Neuronal stem cell (in vitro differentiated cells): Measurements from ENCODE around the gene MOXD1. TPM values are rescaled to one million over a fixed set of nuclear protein-coding genes. Genes with fewer than 3 reads are reported as not detected.
A peak's percentile ranks its signal among the peaks of the same experiment; 100 is the strongest.

Source experiments
- DNase-seq: peaks from one replicate; pipeline ENCODE4 v3.0.0-alpha.2; 2013; ENCODE audit warnings: low spot score
- H2AFZ ChIP-seq: one replicate; pipeline ENCODE4 v1.6.1; 2013; ENCODE audit warnings: mild to moderate bottlenecking, low read length, inconsistent platforms
- H2AK5ac ChIP-seq: 2 replicates; pipeline ENCODE4 v1.6.1; 2013; ENCODE audit warnings: low read depth, mild to moderate bottlenecking, inconsistent platforms, low read length, moderate library complexity, mixed read lengths
- H2BK120ac ChIP-seq: 2 replicates; pipeline ENCODE4 v1.6.1; 2013; ENCODE audit warnings: low read depth, mild to moderate bottlenecking, inconsistent platforms, low read length, moderate library complexity, mixed read lengths
- H2BK12ac ChIP-seq: one replicate; pipeline ENCODE4 v1.6.1; 2013; ENCODE audit warnings: low read length, inconsistent platforms
- H2BK15ac ChIP-seq: 2 replicates; pipeline ENCODE4 v1.6.1; 2013; ENCODE audit warnings: mild to moderate bottlenecking, low read length, inconsistent platforms, mixed read lengths
- H2BK5ac ChIP-seq: one replicate; pipeline ENCODE4 v1.6.1; 2013; ENCODE audit warnings: inconsistent platforms, mild to moderate bottlenecking, low read length, moderate library complexity
- H3K14ac ChIP-seq: one replicate; pipeline ENCODE4 v1.6.1; 2013; ENCODE audit warnings: low read length, inconsistent platforms
- H3K18ac ChIP-seq: 2 replicates; pipeline ENCODE4 v1.6.1; 2013; ENCODE audit warnings: low read length, inconsistent platforms
- H3K23ac ChIP-seq: 2 replicates; pipeline ENCODE4 v1.6.1; 2013; ENCODE audit warnings: low read depth, mild to moderate bottlenecking, mixed read lengths, low read length, inconsistent platforms; ENCODE audit not compliant: poor library complexity
- H3K27ac ChIP-seq: replicated peaks from 3 replicates; pipeline ENCODE4 v1.5.1; 2013; ENCODE audit warnings: low read length, inconsistent platforms
- H3K27me3 ChIP-seq, 3 experiments: 2 replicates each; pipeline ENCODE4 v1.6.1; 2013; ENCODE audit warnings: low read length in 3 of 3, mild to moderate bottlenecking in 2 of 3, inconsistent platforms in 1 of 3, low read depth in 1 of 3, mixed read lengths in 1 of 3, moderate library complexity in 1 of 3; ENCODE audit not compliant: control insufficient read depth in 3 of 3, insufficient read depth in 3 of 3
- H3K36me3 ChIP-seq, 2 donors: replicated peaks in 1 of 2; 2 replicates each; pipeline ENCODE4 v1.6.1; 2013; ENCODE audit warnings: low read length in 2 of 2; ENCODE audit not compliant: control insufficient read depth in 2 of 2, insufficient read depth in 2 of 2
- H3K4ac ChIP-seq: 2 replicates; pipeline ENCODE4 v1.6.1; 2013; ENCODE audit warnings: inconsistent platforms, mild to moderate bottlenecking, low read length, moderate library complexity
- H3K4me1 ChIP-seq, 2 donors: 1 replicate in 1 of 2; 2 replicates in 1 of 2; pipeline ENCODE4 v1.6.1; 2013; ENCODE audit warnings: low read length in 2 of 2, low read depth in 1 of 2; ENCODE audit not compliant: control insufficient read depth in 2 of 2, insufficient read depth in 1 of 2
- H3K4me2 ChIP-seq: one replicate; pipeline ENCODE4 v1.6.1; 2013; ENCODE audit warnings: mild to moderate bottlenecking, low read length, inconsistent platforms; ENCODE audit not compliant: insufficient read depth, poor library complexity, severe bottlenecking
- H3K4me3 ChIP-seq, 2 donors: 2 replicates each; pipeline ENCODE4 v1.5.1; 2013; ENCODE audit warnings: low read length in 2 of 2, mild to moderate bottlenecking in 2 of 2, inconsistent platforms in 1 of 2, moderate library complexity in 1 of 2
- H3K79me1 ChIP-seq: one replicate; pipeline ENCODE4 v1.6.1; 2013; ENCODE audit warnings: low read depth, mild to moderate bottlenecking, inconsistent platforms, low read length, moderate library complexity
- H3K9ac ChIP-seq: one replicate; pipeline ENCODE4 v1.6.1; 2013; ENCODE audit warnings: mild to moderate bottlenecking, low read depth, low read length, inconsistent platforms; ENCODE audit not compliant: poor library complexity
- H3K9me3 ChIP-seq, 2 donors: replicated peaks in 1 of 2; 2 replicates each; pipeline versions ENCODE3 to v1.6.1; 2013; ENCODE audit warnings: low read length in 2 of 2, mild to moderate bottlenecking in 2 of 2, inconsistent platforms in 1 of 2, low read depth in 1 of 2, mixed read lengths in 1 of 2, moderate library complexity in 1 of 2; ENCODE audit not compliant: control insufficient read depth in 2 of 2, insufficient read depth in 1 of 2
- H4K8ac ChIP-seq: one replicate; pipeline ENCODE4 v1.6.1; 2013; ENCODE audit warnings: low read depth, mild to moderate bottlenecking, inconsistent platforms, low read length, moderate library complexity
- H4K91ac ChIP-seq: one replicate; pipeline ENCODE4 v1.6.1; 2013; ENCODE audit warnings: low read length, low read depth, mild to moderate bottlenecking, inconsistent platforms; ENCODE audit not compliant: poor library complexity
- WGBS, 2 donors: extraction: QIAGEN DNeasy Blood & Tissue Kit; methylation state at CpG; one replicate each; pipeline ENCODE4 v1.1.7; 2013; ENCODE audit warnings: missing lambda C conversion rate in 2 of 2, mixed read lengths in 1 of 2; ENCODE audit not compliant: insufficient read length in 2 of 2, insufficient replicate concordance in 1 of 2; ENCODE audit errors: extremely low coverage in 2 of 2; 5-methylcytosine and 5-hydroxymethylcytosine counted together
- polyA plus RNA-seq, 2 experiments: library from polyadenylated mRNA; stranded (reverse); fragments of 200-250 nt; gene quantifications; one replicate each; pipeline ENCODE4 v1.2.3, GENCODE V29; 2013

The MOXD1 gene
- polyA plus RNA-seq (2013, experiment 1 of 2): 2.5 TPM
- polyA plus RNA-seq (2013, experiment 2 of 2): 2.4 TPM

DNA sequence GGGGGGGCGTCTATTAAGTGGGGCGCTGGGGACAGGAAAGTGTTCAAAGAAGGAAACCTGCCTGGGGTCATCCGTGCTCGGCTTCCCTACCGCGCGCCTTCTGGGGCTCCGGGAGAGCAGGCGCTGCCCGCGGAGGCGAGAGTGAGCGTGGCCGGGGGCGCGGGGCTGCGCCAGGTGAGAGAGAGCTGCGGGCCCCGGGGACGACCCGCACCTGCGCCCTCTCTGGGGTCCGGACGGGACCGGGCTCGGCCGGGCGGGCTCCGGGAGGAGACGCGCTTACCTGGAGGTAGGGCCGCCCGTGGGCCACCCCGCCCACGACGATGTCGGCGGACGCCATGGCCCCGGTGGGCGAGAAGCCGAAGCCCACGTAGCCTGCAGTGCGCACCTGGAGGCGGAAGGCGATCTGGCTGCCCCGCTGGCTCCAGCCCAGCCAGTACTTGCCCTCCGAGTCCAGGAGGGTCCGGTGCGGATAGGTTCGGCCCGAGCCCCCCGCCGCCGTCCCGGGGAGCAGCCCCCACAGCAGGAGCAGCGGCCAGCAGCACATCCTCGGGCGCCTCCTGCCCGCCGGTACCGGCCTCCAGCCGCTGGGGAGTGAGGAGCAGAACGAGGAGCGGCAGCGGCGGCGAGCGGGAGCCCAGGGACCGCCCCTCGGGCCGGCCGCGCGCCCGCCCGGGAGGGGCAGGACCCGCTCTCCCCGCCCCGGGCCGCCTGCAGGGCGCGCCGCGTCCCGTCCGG is at the start of gene MOXD1:
TSS of gene MOXD1 (minus strand) at position 593 of the 735 bp plus-strand sequence. CDS start at position 544, 49 bp downstream.
- peak within 1 kb of the TSS; percentile 53 to 90 for H3K4me3 ChIP-seq
- H3K79me1 ChIP-seq: no peaks in the 10 kb centered on the region
- H3K4me1 ChIP-seq: peaks cover 0 to 3% of the 10 kb centered on the region in 2 donors
- peaks cover 0 to 2% of the 10 kb centered on the region in 2 donors for H3K9me3 ChIP-seq
- H3K27ac ChIP-seq: no peak within 1 kb of the TSS
- H3K4ac ChIP-seq: no peak within 1 kb of the TSS
- H3K23ac ChIP-seq: peak within 1 kb of the TSS; percentile 95
- no peaks in the 10 kb centered on the region for H3K36me3 ChIP-seq
- H2AFZ ChIP-seq: peak within 1 kb of the TSS; percentile 99
- H2AK5ac ChIP-seq: no peak within 1 kb of the TSS
- peak within 1 kb of the TSS; percentile 76 for H3K4me2 ChIP-seq
- peak; percentile 51 for DNase-seq
- H3K18ac ChIP-seq: peak within 1 kb of the TSS; percentile 96
- H2BK12ac ChIP-seq: peak within 1 kb of the TSS; percentile 86
- H4K91ac ChIP-seq: no peak within 1 kb of the TSS
- H3K27me3 ChIP-seq: peaks cover 5 to 71% (median 30%) of the 10 kb centered on the region in 3 experiments
- peak within 1 kb of the TSS; percentile 94 for H3K9ac ChIP-seq
- peak within 1 kb of the TSS; percentile 98 for H2BK120ac ChIP-seq
- no peak within 1 kb of the TSS for H2BK5ac ChIP-seq
- H3K14ac ChIP-seq: no peak within 1 kb of the TSS
- peak within 1 kb of the TSS; percentile 93 for H2BK15ac ChIP-seq
- WGBS, 2 donors: no CpG with 5 or more reads among the region's 87 CpGs
- H4K8ac ChIP-seq: no peak within 1 kb of the TSS

DNA sequence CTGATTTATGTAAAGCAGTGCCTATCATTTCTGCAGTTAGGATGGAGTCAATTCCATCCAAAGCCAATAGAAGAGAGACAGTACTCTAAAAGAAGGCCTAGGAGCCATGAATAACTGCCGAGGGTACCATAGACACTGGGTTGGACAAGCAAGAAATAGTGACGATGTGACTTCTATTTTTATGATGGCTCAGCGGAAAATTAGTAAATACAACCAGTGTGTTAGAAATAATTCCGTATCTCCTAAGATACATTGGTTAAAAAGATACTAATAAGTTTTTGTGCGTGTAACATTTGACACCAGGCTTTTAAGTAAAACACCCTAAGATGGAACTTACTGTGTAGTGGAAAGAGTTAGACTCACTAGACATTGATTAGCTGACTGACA is 45.6 kb upstream of the MOXD1 start:
- H4K91ac ChIP-seq: no peak overlapping the region
- H2AFZ ChIP-seq: no peak overlapping the region
- no peaks in the 10 kb centered on the region for H3K9me3 ChIP-seq
- H3K27ac ChIP-seq: no peak overlapping the region
- no peak overlapping the region for H3K18ac ChIP-seq
- DNase-seq: no peak
- H3K36me3 ChIP-seq: no peaks in the 10 kb centered on the region
- WGBS, 2 donors: no CpG with 5 or more reads among the region's 5 CpGs
- no peak overlapping the region for H3K4me3 ChIP-seq
- no peak overlapping the region for H3K4me2 ChIP-seq
- H2BK120ac ChIP-seq: no peak overlapping the region
- H3K14ac ChIP-seq: no peak overlapping the region
- H2BK5ac ChIP-seq: no peak overlapping the region
- H3K23ac ChIP-seq: no peak overlapping the region
- no peak overlapping the region for H4K8ac ChIP-seq
- H2BK12ac ChIP-seq: no peak overlapping the region
- no peak overlapping the region for H2BK15ac ChIP-seq
- H3K4me1 ChIP-seq: peaks cover 0 to 2% of the 10 kb centered on the region in 2 donors
- no peak overlapping the region for H3K4ac ChIP-seq
- no peak overlapping the region for H3K9ac ChIP-seq
- H2AK5ac ChIP-seq: no peak overlapping the region
- H3K79me1 ChIP-seq: no peaks in the 10 kb centered on the region
- no peaks in the 10 kb centered on the region for H3K27me3 ChIP-seq

DNA sequence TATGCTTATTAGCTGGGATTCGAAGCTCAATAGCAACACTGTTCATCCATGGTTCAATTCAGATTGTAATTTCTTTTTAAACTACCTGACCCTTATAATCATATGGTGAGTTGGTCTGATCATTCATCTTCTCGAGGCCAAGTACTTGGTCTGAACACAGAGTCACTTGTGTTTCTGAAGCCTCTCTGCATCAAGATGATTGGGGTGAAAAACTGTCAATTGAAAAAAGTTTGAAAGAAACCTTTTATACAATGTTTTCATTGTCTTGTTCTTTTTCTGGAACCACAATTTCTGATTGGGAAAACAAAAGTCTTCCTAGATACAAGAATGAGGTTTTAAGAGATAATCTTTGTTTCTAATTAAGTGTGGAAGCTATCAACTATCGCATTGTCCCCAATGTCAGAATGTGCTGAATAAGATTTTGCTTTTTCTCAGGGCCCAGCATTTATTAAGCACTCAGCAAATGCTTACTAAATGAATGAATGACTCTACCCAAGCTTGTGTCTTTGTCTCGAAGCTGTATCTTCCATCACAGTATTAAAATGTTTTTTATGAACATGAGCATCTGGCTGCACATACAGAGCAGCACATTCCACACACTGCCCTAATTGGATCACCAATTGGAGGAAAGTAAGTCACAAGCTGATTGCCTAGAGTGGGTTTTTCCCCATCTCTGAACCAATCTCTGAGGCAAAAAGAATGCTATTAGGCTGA is 45.0 kb upstream of the MOXD1 start:
- Histone ChIP-seq H2AFZ (no peak overlapping the region), H4K91ac (no peak overlapping the region), H3K4ac (no peak overlapping the region), H3K9ac (no peak overlapping the region), H3K4me3 (no peak overlapping the region), H4K8ac (no peak overlapping the region), H3K23ac (no peak overlapping the region), H2BK5ac (no peak overlapping the region), H3K36me3 (no peaks in the 10 kb centered on the region), H3K79me1 (no peaks in the 10 kb centered on the region), H3K18ac (no peak overlapping the region), H2BK12ac (no peak overlapping the region), H2AK5ac (no peak overlapping the region), H3K4me1 (peaks cover 0 to 2% of the 10 kb centered on the region in 2 donors), H3K27me3 (no peaks in the 10 kb centered on the region), H3K27ac (no peak overlapping the region), H3K4me2 (no peak overlapping the region), H3K14ac (no peak overlapping the region), H2BK15ac (no peak overlapping the region), H2BK120ac (no peak overlapping the region), H3K9me3 (no peaks in the 10 kb centered on the region)
- DNase-seq: no peak
- no CpG with 5 or more reads among the region's 4 CpGs for WGBS, 2 donors
